ENCODE data around the gene ACBD6.

DNA sequence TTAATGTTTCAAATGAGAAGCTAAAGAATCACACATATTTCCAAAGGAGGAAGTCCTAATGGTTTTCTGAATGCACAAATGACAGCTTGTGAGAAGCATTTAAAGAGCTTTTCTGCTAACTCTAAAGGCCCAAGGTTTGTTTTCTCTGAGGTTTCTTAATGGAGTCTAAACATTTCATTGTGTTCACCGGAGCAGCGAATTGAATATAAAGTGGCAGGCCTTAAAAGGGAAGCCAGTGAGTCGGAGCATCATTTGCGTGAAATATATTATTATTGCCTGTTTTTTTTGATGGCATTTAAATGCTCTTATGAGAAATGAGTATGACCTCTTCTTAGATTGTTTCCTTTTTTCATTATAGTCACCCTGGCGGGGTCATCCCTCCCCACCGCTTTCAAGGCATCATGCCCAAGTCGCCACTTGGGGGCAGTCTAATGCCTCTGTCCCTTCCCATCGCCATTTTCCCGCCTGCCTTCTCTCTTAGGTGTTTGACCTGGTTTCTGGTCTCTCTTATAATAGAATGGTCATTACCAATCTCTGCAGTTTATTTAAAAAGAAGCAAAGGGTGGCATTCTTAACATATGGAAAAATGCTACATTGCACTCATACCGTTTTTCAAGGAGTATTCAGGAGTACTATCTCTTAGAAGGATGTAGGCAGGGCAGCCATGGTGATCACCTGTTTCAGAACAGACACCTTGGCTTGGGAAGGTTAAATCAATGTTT lies 31.1 kb upstream of the ACBD6 start:
- TF ChIP-seq, protein P1, sequence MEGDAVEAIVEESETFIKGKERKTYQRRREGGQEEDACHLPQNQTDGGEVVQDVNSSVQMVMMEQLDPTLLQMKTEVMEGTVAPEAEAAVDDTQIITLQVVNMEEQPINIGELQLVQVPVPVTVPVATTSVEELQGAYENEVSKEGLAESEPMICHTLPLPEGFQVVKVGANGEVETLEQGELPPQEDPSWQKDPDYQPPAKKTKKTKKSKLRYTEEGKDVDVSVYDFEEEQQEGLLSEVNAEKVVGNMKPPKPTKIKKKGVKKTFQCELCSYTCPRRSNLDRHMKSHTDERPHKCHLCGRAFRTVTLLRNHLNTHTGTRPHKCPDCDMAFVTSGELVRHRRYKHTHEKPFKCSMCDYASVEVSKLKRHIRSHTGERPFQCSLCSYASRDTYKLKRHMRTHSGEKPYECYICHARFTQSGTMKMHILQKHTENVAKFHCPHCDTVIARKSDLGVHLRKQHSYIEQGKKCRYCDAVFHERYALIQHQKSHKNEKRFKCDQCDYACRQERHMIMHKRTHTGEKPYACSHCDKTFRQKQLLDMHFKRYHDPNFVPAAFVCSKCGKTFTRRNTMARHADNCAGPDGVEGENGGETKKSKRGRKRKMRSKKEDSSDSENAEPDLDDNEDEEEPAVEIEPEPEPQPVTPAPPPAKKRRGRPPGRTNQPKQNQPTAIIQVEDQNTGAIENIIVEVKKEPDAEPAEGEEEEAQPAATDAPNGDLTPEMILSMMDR (IDR thresholded peaks at IDR 0.05), result peak; percentile 31 to 60 (median 48)
- TF ChIP-seq POLR2AphosphoS5 (IDR thresholded peaks at IDR 0.05; ENCODE audit: insufficient read depth in 1 of 2, low read depth in 1 of 2) (no peak), POLR2A (IDR thresholded peaks at IDR 0.05) (no peak)

Measured in vagina (tissue), 2 donors.